DMS 273 (cell line): ENCODE data around the gene GTPBP3.

Source experiments
- DNase-seq: peaks from one replicate; lab custom pipeline; 2025; ENCODE audit not compliant: unreplicated experiment; lab: John Stamatoyannopoulos, UW

GTPBP3 gene

DNA sequence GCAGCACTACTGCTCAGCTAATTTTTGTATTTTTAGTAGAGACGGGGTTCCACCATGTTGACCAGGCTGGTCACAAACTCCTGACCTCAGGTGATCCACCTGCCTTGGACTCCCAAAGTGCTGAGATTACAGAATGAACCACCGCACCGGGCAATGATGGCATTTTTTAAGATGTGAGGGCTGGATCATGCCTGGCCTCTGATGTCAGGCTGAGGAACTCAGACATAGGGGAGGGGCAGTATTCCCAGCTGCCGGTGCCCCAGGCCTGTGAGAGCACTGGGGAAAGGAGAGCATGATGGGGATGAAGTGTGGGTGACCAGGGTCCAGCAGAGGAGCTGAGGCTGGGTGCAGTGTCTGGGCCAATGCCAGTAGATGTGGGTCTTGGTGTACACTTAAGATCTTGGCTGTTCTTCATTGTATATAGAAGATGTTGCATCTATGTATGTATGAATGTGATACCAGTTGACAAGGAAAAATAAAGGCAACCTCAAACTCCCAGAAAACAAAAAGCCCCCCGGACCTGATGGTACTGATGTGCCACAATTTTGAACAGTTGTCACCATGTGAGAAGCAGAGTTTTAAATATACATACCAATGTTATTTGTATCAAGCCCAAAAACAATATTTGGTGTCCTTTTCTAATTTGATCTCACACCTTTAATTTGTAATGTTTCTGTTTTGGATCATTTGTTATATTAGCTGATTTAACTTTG lies 43.2 kb downstream of the GTPBP3 start:
- no peak for DNase-seq

DNA sequence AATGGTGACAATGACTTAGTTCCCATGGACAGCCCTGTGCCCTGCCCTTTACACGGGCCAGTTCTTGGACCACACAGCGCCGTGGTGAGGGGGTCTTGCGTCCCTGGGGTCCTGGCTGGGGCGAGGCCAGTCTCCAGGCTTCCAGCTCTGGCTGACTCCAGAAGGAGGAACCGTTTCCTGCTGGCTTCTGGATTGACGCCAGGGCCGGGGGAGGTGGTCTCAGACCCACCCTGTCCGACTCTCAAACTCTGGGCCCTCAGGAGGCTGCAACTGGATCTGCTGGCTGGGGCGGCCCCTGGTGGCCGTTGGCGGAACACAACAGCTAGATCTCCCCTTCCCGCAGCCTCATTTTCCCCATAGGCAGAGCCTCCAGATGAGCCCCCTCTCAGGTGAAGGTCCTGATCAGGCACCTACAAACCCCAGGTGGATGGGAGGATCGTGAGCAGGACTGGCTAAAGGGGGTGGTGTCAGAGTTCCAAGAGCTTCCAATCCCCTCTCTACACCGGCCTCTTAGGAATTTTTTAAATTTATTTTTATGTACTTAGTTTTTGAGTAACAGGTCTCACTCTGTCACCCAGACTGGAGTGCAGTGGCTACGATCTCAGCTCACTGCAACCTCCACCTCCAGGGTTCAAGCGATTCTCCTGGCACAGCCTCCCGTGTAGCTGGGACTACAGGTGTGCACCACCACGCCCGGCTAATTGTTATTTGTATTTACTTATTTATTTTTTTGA lies 48.7 kb downstream of the GTPBP3 start:
- DNase-seq = peak; percentile 81

DNA sequence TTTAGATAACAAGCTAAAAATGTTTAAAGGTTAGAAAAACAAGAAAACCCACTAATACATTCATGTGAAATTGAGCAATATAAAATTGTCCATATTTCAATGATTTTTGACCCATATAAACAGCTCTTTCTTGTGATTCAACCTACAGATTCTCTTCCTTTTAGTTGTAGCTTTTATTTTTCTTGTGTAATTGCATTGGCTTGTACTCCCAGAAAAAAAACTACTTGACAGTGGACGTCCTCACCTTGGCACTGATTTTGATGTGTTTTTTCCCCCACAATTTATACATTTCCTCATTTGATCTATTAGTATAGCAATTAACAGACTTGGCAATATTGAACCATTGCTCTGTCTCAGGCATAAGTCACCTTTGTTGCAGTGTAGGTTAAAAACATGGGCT lies 51.9 kb downstream of the GTPBP3 start:
- no peak for DNase-seq

DNA sequence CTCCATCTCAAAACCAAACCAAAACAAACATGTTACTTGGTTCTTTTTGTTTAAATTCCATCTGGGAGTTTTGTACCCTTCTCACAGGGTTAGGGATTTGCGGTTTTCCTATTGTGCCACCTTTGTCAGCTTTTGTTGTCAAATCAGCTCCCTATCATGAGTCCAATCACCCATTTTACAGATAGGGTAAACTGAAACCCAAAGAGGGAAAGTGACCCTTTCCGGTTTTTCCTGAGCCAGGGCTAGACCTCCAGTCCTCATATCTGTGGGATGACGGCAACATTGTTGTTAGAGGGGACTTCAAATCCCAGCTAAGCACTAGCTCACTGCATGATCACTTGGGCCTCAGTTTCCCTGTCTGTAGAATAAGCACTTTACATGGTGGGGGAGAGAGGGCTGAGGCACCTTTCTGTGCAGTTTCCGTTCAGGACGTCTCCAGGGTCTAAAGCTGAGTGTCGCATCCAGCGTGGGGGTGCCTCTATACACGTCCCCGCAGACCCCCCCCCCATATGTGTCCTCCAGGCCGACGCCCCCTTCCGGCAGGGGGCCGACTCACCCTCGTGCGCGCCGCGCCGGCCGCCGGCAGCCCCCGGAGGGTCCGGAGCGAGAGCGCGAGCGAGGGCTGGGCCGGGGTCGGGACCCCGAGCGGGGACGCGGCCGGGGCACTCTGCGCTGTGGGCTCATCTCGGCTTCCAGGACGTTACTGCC lies 52.8 kb downstream of the GTPBP3 start:
- no peak for DNase-seq

DNA sequence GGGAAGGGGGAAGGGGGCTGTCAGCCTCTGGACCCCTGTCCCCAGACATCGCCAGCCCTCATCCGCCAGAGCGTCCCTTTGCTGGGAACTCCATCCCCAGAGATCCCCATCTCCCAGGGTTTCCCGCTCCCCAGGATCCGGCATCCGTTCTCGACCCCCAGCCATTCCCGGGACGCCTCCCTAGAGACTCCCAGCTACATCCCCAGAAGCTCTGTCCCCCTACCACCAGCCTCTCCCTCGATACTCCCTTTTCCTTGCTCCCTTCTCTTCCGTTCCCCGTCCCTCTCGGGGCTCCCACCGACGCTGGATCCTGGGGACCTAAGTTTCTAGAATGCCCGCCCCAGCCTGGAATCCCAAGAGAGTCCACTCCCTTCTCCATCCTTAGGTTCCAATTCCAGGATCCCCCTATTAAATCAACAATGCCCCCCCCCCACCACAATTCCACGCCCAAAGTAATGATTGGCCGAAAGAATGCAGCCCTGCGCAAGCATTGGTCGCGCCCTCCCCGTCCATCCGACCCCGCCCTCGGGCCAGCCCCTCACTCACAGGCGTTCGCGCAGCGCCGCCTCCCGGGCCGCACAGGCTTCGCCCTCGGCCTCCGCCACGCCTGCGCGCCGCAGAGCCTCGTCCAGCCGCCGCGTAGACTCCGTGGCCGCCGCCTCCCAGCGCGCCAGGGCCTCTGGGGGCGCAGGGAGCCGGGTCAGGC lies 53.5 kb downstream of the GTPBP3 start:
- DNase-seq = peak; percentile 98

DNA sequence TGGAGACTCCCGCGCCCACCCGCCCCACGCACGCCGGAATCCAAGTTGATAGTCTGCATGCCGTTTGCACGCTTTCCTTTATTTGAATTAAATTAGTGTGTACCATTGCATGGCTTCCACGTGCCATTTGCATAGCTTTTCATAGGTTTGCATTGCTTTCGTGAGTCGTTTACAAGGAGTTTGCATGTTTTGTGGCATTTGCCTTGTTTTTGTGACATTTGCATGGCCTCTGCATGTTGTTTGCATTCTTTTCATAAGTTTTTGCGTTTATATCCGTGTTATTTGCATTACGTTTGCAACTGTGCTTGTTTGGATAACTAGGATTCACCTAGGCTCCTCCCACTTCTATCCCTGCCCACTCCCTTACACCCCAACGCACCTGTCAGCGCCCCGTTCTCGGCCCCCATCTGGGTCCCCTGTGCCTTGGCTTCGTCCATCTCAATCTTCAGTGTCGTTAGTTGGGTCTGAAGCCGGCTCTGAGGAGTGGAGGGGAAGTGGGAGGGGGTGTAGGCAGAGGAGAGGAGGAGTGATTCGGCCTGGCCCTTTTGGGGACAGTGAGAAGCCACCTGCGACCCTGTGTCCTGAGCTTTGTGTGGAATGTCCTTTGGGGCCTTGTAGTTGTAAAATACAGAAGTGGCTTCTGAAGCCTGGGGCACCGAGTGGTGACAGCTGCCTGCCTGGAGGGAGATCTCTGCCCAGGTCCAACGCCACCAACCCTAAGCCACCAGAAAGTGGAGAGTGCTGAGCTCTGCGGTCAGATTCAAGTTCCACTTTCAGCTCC lies 54.2 kb downstream of the GTPBP3 start:
- DNase-seq = no peak
